GM11168 (cell line): Measurements from ENCODE around the gene AKAP6.

Experiments
- in situ Hi-C: fragments of 300-500 bp; cut with MboI; formaldehyde crosslinking; loops from one replicate; pipeline ENCODE4 v1.12.0; 2022; ENCODE audit warnings: low sequenced_read_pairs; ENCODE audit not compliant: unreplicated experiment

AKAP6 gene

DNA sequence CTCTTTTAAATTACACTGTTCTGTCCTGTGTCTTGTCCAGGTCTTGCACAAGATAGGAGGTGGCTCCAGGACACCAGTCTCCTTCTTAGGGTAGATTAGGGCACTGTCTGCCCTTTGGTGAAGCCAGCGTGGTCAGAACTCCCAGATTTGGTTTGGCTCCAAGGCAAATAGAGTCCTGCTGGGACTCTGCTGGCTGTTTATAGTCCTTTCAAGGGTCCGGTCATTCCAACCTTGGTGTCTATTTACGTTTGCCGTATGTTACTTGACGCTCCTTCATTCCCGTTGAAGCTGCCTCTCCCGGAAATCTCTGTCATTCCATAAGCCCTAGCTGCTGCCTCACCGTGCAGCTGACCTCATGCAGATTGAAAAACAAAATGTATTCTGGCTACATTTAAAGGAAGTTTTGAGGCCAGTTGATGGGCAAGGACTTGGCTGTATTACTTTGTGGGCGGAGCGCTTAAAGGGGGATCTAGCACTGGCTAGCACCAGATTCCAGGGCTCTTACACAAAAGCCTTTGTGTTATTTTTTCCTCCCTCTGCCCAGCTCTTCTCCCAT lies 180.6 kb downstream of the AKAP6 start:
- in situ Hi-C loops: no loop called here

- in situ Hi-C loops: no loop called here
These were observed 181.7 kb downstream of the AKAP6 start for GRCh38 chr14:32510815-32511214.

DNA sequence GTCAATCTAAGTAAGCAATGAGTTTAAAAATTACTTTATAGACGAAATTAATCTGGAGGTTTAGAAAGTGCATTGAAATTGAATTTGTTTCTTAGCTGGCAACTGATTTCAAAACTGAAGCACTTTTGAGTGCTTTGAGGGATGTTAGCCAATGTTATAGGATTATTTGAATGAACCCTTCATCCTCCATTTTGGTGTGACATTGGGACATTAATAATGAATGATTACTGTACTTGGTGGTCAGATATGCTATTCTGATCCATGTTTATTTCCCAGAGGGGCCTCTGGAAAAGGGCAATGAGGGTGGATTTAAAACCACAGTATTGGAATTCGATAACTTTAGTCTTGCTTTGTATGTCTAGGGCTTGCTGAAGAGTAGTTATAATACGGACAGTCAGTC lies 183.2 kb downstream of the AKAP6 start:
- in situ Hi-C loops: no loop called here

- in situ Hi-C loops: no loop called here
These were observed 183.7 kb downstream of the AKAP6 start for GRCh38 chr14:32512813-32513212.

- in situ Hi-C loops: no loop called here
These were observed 184.5 kb downstream of the AKAP6 start for GRCh38 chr14:32513571-32514009.

DNA sequence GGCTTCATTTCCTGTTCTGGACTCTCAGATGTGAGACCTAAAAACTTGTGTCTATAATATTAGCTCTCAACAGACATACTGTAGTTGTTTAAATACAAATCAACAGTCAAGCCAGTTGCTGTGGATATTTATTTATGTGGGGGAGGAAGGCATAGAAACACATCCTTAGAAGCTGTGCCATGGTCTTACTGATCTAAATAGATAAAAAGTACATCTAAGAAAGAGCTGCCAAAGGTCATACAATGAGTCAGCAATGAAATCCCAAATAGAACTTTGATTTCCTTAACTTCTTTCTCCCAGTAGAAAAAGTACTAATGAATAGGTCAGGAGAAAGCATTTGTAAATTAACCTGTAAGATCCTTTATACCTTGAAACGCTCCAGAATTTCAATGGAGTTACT lies 185.1 kb downstream of the AKAP6 start:
- in situ Hi-C loops: no loop called here

- in situ Hi-C loops: no loop called here
These were observed 185.6 kb downstream of the AKAP6 start for GRCh38 chr14:32514681-32515080.

DNA sequence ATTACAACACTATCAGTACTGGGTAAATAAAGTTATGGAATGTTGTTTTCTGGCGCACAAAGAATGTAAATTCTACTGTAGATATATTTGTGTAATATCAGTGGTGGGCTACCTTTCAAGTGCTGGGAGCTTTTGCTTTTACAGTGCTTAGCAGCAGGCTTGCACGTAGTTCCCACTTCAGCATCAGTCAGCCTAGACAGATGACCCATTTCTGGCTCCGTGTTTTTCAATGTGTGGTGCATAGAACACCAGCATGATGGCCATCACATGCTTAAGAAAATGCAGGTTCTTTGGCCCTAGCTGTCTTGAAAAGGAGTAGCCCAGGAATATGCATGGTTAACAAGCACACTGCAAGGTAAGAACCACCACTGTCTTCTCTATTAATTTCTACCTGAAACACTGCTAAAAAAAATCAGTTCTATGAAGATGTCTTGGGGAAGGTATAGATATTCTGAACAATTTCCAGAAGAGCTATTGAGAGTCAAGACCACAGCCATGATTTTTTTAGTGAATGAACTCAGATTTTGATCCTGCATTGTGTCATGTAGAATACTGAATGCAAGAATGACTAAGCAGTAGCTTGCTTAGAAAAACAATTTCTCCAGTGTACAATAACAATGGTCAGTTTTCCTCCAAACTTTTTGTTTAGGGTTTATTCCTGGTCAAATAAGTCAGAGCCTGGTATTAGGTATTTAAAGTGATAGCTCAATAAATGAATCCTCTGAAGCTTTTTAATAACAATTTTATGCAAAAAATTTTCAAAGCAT lies 195.7 kb downstream of the AKAP6 start:
- in situ Hi-C loops: no loop called here

DNA sequence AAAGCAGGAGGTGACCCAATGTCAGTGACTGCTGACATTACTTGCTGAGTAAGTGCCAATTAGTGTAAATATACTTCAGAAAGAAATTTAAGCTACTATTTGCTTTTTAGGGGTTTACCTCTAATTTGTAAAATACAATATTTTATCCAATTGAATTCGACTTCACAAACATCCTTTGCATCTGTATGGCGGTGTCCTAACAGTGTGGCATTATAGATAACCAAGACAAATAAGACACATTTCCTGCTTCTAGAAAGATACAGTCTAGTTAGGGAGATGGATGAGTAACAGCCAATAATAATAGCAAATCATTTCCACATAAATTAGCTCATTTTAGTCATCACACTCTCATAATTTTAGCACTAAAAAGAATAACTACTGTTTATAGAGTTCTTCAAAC lies 196.5 kb downstream of the AKAP6 start:
- in situ Hi-C loops: no loop called here

GRCh38 chr14:32530800-32531199 lies 201.7 kb downstream of the AKAP6 start:
- in situ Hi-C loops: no loop called here

DNA sequence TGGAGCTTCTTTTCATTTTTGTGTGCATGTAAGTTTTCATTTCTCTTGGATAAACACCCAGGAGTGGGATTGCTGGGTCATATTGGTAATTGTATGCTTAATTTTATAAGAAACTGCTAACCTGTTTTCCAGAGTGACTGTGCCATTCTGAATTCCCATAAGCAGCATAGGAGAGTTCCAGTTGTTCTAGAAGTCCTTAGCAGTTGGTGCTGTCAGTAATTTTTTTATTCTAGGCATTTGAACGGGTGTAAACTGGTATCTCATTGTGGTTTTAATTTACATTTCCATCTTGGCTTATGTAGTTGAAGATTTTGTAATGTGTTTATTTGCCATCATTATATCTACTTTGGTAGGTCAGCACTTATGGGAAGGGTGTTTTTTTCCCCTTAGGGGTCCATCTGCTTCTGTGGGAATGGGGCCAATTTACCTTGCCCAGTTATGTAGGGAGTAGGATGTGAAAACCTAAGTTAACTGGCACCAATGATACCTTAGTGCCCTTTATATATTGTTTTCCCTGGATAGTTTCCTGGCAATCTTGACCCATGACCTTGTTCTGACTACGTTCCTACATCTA lies 202.9 kb downstream of the AKAP6 start:
- in situ Hi-C loops: no loop called here

DNA sequence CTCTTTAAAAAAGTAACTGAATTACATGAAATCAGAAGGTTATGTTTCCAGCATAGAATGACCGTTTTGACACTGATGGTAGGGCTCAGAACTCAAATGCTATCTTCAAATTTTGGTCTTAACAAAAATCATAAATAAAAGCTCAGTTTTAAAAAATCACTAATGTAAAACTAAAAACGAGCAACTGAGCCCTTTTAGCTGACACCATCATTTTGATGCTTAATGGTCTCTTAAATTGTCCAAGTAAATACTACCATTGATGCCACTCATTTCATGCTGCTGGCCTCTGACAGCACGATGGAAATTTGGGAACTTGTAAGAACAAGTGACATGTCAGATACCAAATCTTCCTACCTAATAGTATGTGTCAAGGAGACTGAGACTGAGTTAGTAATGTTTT lies 205.0 kb downstream of the AKAP6 start:
- in situ Hi-C loops: no loop called here

GRCh38 chr14:32536175-32536574 lies 207.1 kb downstream of the AKAP6 start:
- in situ Hi-C loops: no loop called here

- in situ Hi-C loops: no loop called here
These were observed 208.1 kb downstream of the AKAP6 start for GRCh38 chr14:32537166-32537565.

DNA sequence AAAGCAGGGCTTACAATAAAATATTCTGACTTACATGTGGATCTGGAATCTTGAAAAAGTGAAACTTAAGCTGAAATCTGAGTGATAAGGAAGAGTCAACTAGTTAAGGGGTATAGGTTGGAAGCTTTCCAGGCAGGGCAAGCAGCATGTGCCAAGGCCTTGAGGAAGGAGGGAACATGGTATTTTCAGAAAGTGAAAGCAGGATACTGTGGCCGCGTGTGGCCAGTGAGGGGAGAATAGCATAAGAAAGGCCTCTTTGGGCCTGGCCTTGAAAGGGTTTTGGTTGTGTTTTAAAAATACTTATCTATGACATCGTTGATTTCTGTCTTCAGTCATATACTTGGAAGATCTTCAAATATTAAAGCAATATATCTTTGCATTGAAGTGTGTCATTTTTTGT lies 213.4 kb downstream of the AKAP6 start:
- in situ Hi-C loops: no loop called here

DNA sequence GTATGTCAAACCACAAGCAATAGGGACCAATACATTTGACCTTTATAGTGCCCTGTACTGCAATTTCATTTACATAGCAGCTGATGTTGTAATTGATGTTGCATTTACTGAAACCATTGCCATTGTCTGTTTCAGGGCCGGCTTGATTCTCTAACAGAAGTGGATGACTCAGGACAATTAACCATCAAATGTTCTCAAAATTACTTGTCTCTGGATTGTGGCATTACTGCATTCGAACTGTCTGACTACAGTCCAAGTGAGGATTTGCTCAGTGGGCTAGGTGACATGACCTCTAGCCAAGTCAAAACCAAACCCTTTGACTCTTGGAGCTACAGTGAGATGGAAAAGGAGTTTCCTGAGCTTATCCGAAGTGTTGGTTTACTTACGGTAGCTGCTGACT lies 216.0 kb downstream of the AKAP6 start:
- in situ Hi-C loops: no loop called here

DNA sequence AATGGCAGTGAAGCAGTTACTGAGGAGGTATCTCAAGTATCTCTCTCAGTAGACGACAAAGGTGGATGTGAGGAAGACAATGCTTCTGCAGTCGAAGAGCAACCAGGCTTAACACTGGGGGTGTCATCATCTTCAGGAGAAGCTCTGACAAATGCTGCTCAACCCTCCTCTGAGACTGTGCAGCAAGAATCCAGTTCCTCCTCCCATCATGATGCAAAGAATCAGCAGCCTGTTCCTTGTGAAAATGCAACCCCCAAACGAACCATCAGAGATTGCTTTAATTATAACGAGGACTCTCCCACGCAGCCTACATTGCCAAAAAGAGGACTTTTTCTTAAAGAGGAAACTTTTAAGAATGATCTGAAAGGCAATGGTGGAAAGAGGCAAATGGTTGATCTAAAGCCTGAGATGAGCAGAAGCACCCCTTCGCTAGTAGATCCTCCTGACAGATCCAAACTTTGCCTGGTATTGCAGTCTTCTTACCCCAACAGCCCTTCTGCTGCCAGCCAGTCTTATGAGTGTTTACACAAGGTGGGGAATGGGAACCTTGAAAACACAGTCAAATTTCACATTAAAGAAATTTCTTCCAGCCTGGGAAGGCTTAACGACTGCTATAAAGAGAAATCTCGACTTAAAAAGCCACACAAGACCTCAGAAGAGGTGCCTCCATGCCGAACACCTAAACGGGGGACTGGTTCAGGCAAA lies 216.6 kb downstream of the AKAP6 start:
- in situ Hi-C loops: no loop called here

GRCh38 chr14:32546246-32546645 lies 217.1 kb downstream of the AKAP6 start:
- in situ Hi-C loops: no loop called here

DNA sequence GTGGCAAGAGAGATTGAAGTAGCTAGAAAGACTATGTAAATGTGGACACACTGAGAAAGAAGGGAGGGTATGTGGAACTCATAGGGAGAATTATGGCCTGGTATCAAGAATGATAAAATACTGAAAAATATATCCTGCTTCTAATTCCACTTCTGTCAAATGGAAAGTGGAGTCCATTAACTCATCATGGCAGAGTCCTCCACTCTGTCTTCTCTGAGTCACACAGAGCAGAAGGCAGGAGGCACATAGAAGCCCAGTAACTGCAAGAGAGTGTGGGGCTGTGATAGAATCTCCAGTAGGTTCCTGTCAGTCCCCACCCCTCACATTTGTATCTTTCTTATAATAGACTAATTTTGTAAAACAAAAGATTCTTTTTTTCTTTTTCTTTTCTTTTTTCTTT lies 223.7 kb downstream of the AKAP6 start:
- in situ Hi-C loops: loop anchor here (25.0 kb wide), 1 partner anchor 1235 kb away; no protein-coding TSS in a partner anchor

DNA sequence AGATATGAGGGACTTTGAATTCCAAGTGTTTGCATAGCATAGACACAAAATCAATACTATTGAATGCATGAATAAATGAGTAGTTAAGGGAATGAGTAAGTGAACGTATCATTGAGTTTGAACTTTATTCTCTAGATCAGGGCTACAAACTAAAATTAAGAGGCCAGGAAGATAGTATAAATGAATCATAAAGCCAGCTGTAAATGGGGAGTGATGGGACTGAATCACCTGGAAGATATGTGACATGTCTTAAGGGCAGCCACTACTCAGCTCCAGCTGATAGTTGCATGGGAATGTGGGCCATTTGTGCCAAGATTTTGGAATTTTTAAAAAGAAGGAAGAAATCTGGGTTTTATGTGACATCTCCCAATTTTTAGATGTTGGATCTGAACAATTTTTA lies 229.9 kb downstream of the AKAP6 start:
- in situ Hi-C loops: loop anchor here (25.0 kb wide), 1 partner anchor 1228 kb away; no protein-coding TSS in a partner anchor

- in situ Hi-C loops: loop anchor here (25.0 kb wide), 1 partner anchor 1228 kb away; no protein-coding TSS in a partner anchor
These were observed 230.5 kb downstream of the AKAP6 start for GRCh38 chr14:32559590-32559989.
